ENCODE results near the gene PTPN14.
"Not testable (repeated sequence)": the region's sequence is repeated elsewhere in the genome, so short reads cannot be mapped to it uniquely, and the experiment has no call there.

The PTPN14 gene

DNA sequence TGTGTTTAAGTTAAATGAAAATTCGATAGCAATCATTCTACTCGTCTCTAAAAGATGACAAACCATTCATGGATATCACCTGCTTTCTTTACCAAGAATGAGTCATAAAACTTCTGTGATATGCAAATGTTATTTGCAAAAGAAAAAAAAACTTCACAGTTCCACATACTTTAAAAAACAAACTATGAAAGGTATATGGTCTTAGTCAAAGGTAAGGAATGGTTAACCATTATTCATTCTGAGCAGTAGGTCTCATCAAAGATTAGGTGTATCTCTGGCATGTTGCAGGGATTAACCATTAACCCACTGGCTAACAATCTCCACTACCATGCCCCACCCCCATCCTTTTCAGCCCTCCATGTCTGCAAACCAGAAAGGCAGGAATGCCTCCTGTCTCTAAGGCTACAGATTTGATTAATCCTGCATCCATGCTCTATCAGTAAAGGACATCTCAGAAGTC lies 44.4 kb downstream of the PTPN14 start:
- no peak for DNase-seq

DNA sequence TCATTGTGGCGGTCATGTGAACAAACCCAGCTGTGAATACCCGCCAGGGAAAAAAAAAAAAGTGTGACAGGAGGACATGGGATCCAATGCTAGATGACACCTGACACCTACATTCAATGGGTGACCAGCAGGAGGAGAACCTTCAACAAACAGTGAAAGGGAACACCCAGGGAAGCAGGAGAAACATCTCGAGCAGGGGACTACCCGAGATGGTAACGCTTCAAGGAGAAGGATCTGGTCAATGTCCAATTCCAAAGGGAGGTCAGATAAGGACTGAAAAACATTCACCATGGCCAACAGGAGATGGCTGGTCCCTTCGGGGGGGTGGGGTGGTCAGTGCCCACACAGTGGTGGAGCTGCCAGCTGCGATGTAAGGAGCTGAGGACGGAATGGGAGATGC lies 46.3 kb downstream of the PTPN14 start:
- DNase-seq, result no peak

DNA sequence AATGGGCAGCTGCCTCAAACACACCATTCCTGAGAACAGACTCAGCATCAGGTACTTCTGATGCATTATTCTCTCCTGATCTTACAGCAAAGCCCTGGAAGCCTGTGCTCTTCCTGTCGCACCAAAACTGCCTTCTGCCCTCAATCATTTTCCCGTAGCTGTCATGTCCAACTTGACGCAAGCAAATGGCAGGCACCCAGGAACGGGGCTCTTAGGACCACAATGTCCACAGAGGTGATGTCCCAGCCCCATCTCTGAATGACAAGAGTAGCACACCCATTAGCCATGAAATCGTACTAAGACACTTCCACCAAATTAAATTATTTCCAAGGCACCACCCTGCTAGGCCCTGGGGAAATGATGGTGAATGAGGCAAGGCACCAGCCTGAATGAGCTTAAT lies 47.1 kb downstream of the PTPN14 start:
- DNase-seq, result no peak

DNA sequence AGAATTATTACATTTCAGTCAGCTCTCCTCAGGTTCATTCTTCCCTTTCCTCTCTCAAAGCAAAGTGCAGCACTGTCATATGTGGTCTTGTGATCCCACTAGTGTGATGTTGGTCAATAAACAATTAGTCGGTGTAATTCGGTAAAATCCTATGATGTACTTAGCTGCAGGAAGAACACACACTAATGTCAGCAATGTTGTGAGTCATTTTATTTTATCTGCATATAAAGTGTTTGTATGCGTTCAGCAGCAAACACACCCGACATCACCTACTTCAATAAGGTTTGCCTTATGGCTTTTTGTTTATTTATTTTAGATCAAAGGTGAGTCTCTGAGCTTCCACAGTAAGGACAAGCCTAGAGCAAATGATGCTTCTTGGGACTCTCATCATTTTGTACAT lies 47.8 kb downstream of the PTPN14 start:
- no peak for DNase-seq

DNA sequence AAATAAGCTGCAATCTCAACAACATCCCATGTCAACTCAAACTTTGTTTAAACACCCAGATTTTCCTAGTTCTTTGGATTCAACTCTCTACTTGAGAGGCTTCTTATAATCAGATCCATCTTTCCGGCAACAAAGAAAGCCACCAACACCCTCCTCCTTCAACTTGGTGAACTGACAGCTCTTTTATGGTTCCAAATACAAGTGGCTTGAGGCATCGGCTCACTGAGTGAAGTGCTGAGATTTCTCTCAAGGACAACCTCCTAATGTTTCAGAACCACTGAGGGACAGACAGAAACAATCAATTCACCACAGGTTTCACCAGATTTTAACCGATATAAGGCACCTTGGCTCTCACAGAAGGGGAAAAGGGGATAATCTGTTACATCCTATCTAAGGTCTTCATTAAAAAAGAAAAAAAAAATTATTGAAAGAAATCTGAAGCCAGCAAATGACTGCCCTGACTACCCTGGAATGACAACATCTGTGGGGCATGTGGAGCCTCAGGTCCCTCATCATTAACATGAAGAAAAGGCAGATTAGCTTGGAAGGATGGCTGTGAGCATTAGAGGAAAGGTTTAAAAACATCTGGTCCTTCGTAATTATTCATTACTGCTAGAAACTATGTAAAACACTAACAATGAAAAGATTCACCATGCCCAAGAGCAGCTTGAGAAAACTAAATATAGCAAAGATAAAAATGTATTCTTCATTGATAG lies 50.9 kb downstream of the PTPN14 start:
- DNase-seq, result no peak

DNA sequence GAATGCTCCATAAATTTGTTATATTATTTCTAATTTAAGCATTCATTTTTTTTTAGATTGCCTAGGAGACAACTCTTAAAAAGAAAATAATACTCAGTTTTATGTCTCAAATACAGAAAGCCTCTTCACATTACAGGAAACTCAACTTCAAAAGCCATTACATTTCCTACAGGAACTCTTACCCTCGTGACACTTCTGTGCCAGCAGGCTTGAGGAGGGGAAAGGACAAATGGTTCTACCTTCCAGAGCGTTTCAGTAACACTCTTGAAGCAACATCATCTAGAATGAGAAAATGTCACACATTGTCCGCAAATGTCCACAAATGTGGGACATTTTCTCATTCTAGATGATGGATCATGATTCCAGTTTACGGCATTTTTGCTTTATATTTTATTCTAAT lies 51.7 kb downstream of the PTPN14 start:
- DNase-seq, result no peak

DNA sequence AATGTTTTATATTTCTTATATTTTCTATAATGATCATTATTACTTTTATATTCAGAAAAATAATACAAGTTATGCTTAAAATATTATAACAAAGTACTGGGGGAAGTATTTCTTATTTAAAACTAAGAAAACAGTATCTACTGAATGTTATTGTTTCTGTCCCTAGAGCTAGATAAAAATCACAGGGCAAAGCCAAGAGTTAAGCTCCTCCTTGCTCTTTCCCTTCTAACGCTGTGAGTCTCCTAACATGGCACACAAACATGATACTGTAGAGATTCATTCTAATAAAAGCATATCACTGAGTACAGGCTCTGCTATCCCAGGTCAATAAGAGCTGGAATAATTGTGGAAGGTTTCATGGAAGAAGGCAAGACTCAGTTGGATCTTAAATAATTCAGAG lies 53.4 kb downstream of the PTPN14 start:
- DNase-seq, result no peak

DNA sequence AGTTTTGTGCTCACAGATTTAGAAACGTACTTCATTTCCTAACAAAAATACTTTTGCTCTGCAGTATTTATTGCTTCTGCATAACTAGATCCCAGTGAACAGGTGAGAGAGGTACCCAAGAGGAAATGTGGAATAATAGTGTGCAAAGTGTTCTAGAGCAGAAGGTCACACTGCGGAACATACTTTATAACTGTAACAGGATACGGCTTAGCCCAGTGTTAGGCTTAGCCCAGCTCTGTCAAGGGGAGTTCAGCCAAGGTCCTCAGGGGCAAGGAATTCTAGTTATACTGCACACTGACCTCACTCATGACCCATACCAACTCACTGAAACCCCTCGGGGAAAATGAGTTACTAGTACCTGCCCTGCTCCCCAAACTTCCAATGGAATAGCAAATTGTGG lies 55.3 kb downstream of the PTPN14 start:
- DNase-seq, result no peak

DNA sequence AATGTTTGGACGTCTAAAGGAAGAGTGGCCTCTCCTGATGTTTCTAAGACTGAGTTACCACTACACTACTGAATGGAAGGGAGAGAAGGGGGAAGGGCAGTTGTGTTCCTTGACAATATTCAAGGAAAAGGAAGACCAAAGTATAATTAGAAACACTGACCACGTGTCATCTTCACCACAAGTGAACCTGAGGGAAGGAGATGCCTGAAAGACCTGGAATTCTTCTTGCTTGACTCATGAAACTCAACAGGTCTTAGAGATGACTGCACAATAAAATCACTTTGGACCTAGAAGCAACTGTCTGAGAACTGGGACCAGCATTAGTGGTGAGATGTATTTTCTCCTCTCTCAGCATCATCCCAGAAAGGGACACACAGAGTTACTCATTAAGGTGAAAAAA lies 56.7 kb downstream of the PTPN14 start:
- no peak for DNase-seq

DNA sequence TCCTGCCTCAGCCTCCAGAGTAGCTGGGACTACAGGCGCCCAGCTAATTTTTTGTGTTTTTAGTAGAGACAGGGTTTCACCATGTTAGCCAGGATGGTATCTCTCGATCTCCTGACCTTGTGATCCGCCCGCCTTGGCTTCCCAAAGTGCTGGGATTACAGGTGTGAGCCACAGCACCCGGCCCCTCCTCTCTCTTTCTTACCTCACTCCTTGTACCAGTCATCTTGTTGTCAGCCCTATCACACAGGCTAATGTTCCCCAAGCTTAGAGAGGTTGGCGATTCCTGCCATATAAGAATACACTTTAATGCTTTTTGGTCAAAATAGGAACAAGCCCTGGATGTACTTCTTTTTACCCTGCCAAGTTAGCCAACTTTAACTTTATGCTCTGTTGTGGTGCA lies 57.2 kb downstream of the PTPN14 start:
- not testable (repeated sequence) for DNase-seq

DNA sequence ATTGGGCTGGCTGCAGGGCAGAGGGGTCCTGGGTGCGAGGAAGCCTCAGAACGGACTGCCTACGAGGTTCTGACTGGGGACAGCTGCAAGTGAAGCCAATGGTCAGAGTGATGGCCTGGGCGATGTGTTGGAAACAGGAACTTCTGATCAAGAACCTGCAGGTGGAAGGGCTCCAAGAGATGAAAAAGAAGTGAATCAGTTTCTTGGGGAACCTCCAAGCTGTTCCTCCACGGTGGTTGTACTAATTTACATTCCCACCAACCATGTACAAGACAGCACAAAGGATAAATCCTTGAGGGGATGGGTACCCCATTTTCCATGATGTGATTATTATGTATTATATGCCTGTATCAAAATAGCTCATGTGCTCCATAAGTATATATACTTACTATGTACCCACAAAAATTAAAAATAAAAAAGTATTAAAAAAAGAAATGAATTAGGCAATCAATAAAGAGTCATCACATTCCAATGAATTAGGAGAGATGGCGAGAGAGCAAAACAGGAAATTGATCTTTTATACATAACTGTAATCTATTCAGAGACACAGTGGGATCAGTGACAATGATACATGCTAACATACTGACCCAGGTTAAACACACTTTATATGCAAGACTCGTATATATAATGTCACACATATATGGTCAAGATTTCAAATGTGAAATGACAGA lies 58.1 kb downstream of the PTPN14 start:
- no peak for DNase-seq

DNA sequence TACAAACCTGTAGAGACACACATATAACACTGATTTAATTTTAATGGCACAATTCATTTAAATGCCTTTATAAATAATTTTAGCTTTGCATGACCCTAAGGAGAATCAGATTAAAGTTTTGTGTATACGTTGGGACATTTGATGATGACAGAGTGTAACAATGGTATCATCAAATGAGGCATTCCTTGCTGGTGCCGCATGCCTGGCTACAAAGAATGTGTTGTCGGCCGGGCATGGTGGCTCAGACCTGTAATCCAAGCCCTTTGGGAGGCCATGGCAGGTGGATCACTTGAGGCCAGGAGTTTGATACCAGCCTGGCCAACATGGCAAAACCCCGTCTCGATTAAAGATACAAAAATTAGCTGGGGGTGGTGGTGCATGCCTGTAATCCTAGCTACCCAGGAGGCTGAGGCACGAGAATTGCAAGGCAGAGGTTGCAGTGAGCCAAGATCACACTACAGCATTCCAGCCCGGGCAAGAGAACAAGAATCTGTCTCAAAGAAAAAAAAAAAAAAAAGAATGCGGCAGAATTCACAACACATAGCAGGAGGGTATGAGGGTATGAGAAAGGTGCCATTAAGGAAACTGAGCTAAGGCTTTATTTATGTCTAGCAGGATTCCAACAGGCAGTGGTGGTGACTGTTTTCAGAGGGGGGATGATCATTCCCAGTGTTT lies 58.9 kb downstream of the PTPN14 start:
- DNase-seq, result no peak

DNA sequence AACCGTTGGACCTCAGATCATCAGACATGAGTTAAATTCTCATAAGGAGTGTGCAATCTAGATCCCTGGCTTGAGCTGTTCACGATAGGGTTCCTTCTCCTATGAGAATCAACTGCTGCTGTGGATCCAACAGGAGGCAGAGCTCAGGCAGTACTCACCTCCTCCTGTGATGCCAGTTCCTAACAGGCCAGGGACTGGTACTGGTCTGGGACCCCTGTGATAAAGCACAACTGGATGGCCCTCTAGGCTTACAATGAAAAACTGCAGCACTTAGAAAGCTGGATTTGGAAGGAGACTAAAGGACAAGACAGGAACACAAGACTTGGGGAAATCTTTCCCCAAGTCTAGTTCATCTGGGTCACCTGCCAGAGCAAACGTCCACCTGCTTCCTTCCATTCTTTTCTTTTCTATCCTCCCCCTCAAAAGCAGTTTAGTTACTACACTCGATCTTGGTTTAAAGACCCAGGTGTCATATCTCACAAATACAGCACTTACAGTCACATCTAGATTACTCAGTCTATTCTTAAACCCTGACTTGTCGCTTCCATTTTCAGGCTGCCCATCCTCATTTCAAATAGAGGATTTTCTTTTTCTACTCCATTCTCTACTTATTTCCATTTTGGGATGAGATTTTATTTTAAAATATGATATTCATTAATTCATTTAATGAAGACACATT lies 59.8 kb downstream of the PTPN14 start:
- no peak for DNase-seq

DNA sequence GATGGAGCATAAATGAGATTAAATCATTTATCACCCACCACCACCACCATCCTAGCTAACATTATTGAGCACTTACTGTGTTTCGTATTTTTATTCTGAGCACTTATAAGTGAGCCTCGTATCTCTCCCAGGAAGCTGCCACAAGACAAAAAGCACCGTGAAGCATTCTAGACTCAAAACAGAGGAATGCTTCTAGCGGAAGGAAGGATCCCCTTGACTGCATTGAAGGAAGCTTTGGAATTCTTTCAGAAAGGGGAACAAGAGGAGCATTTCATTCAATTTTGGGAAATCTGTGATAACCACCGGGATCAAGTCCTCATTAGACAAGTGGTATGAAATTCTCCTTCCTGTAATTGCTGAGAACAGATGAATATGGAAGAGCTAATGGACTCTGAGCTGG lies 66.3 kb downstream of the PTPN14 start:
- DNase-seq, result no peak

DNA sequence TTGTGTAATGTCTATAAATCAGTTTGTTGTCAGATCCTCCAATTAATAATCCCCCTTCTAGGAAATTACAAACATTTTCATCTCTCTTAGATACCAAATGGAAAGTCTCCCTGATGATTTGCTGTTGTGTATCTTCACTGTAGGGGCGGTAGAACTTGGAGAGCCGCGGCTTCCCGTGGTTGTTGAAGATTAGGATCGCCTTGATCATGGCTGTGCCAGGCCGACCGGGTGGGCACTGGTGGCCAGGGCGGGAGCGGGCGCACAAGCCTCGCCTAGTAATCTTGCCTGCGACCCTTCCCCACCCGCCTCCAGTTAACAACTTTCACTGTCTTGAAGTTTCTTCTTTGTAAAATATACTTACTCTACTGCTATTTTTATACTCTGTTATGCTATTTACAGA lies 68.2 kb downstream of the PTPN14 start:
- DNase-seq, result not testable (repeated sequence)

DNA sequence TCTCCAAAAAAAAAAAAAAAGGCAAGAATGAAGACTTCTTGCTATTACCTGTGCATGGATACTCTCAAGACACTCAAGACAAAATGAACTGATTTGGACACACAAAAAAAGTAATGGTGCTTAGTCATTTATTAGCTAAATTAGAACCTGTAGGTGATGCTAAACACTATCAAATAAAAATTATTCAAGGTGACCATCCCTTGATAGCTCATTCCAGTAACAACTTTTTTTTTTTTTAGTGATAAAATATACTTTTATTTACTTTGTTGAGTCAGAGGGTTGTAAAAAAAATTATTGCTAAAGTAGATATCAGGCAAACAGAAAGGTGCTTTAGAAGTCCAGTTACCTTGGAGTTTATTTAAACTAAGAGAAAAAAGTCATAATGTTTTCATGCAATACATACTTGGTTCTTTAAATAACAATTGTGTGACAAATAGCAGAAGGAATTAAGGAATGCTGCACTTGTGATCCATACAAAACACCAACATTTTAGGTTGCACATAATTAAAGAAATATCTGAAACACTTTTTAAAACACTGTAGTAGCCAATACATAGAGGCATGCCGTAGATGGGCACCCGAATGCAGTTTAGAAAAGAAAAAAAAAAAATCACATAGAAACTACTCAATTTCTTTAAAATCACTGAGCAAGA lies 69.3 kb downstream of the PTPN14 start:
- DNase-seq, result not testable (repeated sequence)

DNA sequence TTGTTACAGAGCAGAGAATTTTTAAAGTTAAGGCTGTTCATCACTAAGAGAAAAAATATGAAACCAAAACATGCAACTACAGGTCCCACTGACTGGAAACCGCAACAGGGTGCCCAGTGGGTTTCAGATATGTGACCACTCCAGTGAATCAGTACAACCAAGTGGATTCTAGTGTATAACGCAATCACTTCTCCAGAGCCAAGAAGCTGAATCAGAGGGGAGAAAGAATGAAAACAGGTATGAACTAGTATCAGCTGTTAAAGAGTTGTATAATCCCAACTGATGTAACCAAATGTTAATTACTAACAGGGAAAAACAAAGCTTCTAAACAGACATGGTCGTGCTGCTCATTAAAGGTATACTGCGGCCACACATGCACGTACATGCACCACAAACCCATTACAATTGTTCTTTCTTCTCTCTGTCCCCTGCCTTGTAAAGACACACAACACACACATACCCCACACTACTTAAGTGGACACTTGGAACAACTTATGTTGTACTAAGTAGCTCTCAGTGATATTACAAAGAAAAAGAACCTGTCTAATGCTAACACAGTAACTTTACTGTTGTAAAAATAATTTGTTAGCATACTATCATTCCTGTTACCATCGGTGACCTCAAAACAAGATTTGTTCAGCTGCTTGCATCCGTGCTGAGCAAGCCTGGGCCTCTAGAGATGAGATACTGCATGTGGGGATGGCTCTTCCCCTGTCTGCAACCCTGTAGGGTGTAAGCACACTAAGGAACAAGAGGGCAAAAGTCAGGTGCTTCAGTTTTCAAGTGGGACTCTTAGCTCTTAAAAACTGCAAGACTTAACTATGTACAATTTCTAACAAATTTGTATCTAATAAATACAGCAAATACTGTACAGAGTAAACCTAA lies 74.2 kb downstream of the PTPN14 start:
- DNase-seq, result no peak

DNA sequence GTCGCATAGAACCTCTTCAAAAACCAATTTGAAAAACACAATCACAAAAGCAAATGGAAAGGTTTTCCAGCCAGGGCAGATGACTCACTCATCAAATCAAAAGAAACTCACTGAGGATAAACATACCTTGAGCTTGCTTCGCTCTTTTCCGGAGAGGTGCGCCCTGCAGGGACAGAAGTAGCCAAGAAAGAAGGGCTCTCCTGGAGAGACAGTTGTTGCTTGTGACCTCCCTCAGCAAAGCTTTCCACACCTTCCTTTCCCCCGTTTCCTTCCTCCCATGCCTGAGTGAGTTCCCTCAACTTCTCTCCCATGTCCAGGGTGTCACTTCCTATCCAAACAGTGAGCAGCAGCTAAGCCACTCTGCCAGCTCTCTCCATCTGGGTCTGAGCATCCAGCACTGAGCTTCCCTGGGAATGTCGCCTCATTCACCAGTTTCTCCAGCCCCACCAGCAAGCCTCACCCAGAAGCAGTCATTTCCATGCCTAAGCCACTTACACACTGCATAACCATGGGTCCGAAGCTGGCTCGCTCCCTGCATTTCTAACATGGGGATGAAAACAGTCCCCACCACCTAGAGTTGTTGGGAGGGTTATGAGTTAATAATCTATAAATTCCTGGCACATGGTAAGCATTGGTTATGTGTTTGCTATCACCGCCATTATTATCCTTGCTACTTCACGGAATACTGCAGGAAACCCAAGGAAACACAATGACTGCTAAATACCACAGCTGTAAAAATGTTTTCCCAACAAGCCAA lies 75.0 kb downstream of the PTPN14 start:
- no peak for DNase-seq

DNA sequence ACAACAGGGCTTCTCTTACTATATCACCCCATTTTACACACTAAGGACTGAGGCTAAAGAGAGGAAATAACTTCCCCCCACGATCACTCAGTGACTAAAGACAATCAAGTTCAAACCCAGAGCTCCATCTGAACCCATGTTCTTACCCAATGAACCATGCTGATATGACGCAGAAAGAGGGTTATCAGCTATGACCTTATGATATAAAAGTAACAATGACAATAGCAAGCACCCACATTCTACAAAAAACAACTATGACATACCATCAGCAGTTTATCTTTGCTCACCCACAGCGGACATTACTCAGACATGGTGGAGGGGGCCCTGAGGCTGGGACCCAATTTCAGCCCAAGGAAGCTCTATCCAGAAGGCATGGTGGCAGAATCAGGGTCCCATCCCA lies 75.7 kb downstream of the PTPN14 start:
- DNase-seq, result no peak

DNA sequence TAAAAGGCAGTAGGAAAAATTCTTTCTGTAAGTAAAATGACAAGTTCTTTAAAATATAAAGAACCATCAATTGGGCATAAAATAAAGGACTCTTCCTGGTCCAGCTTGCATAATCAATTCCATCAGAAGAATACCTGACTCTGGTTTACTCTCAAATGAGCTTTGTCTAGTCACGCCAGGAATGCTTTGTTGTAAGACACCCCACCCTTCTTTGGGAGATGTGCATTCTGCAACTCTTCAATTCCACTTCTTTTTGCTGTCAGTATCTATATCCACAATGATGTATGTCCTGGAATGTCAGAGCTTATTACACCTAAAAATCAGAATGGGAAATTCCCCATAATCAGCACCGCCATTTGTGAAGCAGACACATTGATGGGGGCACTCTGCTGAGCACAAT lies 76.1 kb downstream of the PTPN14 start:
- DNase-seq, result no peak

DNA sequence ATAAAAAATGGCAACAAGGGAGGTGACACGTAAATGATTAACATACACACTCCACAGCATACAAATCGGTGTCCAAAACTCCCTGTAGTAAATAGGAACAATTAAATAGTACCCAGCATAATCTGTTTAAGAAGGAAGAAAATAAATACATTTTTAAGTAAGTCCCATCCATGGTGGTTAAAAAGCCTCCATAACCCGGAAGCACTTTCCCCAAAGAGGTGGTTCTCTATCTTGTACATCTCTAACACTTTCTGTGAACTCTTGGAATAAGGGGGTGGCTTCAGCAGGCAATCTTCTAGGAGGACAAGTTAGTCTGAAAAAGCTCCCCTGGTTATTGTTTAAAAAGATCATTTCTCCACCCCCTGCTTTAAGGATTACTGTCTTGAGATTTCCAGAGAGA lies 76.9 kb downstream of the PTPN14 start:
- DNase-seq, result no peak
